AG10803 (cell line): ENCODE results near the gene MTMR11.

Experiments
- DNase-seq: peaks from one replicate; pipeline ENCODE4 v3.0.0; 2010; ENCODE audit warnings: low read depth
- H3K4me3 ChIP-seq: 2 replicates; pipeline ENCODE4 v1.5.1; 2011; ENCODE audit warnings: mild to moderate bottlenecking, low read length, control low read depth
- TF ChIP-seq, protein P1 (sequence below): conservative IDR thresholded peaks from 2 replicates; pipeline ENCODE4 v1.5.1; 2011; ENCODE audit warnings: mild to moderate bottlenecking, low read length, control low read depth, inconsistent platforms

MTMR11 gene

DNA sequence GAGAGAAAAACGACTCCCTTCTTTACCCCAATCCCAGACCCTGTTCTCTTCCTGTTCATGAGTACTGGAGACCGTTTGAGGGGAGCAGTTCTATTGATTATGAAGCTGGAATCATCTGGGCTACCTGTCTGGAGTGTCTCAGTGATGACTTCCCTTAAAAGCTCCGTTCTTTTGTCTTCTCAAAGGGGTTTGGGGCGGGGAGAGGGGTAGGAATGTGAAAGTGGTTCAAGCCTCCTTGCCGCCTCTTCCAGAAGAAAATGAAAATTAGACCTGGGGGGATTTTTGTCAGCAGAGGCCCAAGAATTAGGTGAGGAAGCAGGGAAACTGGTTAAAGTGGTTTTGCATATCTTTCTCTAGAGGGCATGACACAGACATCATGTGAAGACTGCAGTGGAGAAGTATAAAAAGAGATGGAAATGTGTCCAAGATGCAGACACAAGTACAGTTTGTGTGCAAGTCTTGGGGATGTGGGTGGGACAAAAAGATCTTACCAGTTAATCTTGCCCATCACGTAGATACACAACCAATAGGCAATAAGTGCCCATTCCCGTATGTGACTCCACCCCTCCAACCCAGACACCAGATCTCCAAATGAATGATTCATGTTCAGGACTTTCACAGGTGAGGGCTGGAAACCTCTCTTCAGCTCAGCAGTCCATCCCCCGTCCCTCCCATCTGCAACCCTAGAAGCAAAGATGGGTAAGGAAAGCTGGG is 470 bp upstream of the MTMR11 start:
- DNase-seq: peak; percentile 39
- TF ChIP-seq, protein P1, sequence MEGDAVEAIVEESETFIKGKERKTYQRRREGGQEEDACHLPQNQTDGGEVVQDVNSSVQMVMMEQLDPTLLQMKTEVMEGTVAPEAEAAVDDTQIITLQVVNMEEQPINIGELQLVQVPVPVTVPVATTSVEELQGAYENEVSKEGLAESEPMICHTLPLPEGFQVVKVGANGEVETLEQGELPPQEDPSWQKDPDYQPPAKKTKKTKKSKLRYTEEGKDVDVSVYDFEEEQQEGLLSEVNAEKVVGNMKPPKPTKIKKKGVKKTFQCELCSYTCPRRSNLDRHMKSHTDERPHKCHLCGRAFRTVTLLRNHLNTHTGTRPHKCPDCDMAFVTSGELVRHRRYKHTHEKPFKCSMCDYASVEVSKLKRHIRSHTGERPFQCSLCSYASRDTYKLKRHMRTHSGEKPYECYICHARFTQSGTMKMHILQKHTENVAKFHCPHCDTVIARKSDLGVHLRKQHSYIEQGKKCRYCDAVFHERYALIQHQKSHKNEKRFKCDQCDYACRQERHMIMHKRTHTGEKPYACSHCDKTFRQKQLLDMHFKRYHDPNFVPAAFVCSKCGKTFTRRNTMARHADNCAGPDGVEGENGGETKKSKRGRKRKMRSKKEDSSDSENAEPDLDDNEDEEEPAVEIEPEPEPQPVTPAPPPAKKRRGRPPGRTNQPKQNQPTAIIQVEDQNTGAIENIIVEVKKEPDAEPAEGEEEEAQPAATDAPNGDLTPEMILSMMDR: peak; percentile 33
- peak overlapping the region; percentile 90 for H3K4me3 ChIP-seq

DNA sequence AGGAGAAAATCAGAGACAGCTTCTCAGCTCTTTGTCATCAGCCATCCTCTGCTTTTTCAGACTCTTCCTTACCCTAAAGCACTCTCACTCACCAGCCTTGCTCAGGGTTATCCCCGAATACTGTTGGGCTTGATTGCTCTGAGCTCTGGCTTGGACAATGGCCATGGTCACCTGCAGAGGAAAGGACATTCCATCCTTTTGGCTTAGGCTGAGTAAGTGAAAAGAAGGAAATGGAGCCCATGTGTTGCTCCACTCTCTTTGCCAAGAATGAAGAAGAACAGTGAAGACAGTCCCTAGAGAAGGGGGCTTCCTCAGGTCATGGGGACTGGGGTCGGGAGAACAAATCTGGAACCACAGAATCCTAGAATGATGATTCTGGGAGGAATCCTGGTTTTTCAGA is 2.3 kb downstream of the MTMR11 start:
- DNase-seq: no peak
- no peak overlapping the region for H3K4me3 ChIP-seq
- TF ChIP-seq, protein P1: no peak

DNA sequence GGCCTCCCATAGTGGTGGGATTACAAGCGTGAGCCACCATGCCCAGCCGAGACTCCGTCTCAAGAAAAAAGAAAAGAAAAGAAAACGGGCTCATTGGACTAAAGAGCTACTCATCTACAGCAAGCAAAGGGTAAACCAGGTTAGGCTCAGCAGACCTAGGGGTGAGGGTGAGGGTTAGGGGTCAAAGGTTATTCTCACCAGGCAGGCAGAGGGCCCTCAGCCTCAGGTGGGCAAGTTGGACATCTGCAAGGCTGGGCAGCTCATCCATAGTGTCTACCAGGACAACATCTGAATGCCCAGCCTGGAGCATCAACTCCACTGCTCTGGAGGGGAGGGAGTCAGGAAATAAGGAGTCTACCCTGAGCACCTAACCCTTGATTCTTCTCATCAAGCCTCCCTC is 3.5 kb downstream of the MTMR11 start:
- TF ChIP-seq, protein P1: no peak

DNA sequence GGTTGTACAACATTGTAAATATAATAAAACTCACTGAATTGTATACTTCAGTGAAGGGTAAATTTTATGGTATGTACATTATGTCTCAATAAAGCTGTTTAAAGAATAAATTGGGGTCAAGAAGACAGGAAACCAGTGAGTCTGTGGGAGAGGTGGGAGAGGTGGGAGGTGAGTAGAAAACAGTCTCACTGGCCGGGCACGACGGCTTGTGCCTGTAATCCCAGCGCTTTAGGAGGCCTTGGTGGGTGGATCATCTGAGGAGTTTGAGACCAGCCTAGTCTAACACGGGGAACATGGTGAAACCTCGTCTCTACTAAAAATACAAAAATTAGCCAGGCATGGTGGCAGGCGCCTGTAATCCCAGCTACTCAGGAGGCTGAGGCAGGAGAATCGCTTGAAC is 4.2 kb downstream of the MTMR11 start:
- no peak overlapping the region for H3K4me3 ChIP-seq
- TF ChIP-seq, protein P1: no peak
- no peak for DNase-seq

More for the DNA sequence above, 3.5 kb downstream of the MTMR11 start:
- no peak for DNase-seq
- no peak overlapping the region for H3K4me3 ChIP-seq

DNA sequence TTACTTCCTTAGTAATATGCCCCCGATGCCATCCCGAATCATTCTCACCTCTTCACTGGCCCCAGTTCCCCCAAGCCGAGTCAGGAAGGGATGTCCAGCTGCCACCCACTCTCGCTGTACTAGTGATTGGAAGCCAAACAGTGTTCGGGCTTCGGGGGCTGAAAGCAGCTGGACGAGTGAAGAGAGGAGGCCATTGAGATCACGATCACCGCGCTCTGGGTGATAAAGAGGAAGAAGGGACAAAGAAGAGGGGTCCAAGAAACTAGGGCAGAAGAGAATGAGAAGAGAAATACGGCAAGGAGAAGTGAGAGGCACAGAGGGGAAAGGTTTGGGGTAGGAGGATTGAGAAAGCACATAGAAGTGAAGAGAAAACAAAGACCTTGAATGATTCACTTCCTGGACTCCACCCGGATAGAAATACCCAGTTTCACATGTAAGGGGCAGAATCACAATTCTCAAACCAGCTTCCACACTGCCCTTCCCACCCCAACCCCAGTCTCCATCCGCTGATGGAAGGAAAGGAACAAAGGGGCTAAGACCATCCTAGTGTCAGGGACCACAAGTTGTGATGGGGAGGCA is 5.4 kb downstream of the MTMR11 start:
- DNase-seq: no peak
- TF ChIP-seq, protein P1: no peak

DNA sequence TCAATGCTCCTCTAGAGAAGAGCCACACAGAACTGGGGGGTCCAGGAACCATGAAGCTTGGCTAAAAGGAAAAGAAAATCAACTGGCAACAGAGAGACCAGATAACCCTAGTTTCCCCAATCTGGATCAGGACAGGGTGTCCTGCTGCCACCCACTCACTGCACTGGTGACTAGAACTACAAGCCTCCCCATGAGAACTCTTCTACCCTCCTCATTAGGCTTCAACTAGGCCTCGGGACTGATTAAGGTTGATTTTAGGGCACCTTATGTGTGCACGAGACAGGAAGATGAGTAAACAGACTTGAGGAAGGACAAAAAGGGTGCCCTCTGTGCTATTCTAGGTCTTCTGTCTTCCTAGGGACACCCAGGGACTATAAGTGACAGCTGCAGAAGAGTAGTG is 6.8 kb downstream of the MTMR11 start:
- no peak for DNase-seq
- TF ChIP-seq, protein P1: no peak
- no peak overlapping the region for H3K4me3 ChIP-seq

More for the DNA sequence above, 5.4 kb downstream of the MTMR11 start:
- no peak overlapping the region for H3K4me3 ChIP-seq

DNA sequence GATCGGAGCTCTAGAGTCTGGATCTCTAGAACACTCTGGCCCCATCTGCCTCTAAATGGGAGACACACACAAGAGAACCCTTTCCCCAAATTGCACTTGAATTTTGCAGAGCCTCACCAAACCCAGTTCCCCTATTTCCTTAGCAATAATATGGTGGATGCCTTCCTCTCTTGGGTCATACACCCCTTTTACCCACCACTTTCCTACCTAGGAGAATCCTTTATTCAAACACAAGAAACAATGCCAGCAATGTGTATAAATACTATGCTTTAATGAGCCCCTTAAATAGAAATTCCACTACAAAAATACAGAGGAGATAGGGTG is 8.3 kb downstream of the MTMR11 start:
- H3K4me3 ChIP-seq: peak overlapping the region; percentile 95
- TF ChIP-seq, protein P1: no peak
- DNase-seq: no peak
